Measurements from ENCODE around the gene TMEM141. TPM values are rescaled to one million over a fixed set of nuclear protein-coding genes. Genes with fewer than 3 reads are reported as not detected.
"Not testable (repeated sequence)": the region's sequence is repeated elsewhere in the genome, so short reads cannot be mapped to it uniquely, and the experiment has no call there.

Gene TMEM141
- total RNA-seq, 1 donor from 2014 or later = 27.8 TPM

DNA sequence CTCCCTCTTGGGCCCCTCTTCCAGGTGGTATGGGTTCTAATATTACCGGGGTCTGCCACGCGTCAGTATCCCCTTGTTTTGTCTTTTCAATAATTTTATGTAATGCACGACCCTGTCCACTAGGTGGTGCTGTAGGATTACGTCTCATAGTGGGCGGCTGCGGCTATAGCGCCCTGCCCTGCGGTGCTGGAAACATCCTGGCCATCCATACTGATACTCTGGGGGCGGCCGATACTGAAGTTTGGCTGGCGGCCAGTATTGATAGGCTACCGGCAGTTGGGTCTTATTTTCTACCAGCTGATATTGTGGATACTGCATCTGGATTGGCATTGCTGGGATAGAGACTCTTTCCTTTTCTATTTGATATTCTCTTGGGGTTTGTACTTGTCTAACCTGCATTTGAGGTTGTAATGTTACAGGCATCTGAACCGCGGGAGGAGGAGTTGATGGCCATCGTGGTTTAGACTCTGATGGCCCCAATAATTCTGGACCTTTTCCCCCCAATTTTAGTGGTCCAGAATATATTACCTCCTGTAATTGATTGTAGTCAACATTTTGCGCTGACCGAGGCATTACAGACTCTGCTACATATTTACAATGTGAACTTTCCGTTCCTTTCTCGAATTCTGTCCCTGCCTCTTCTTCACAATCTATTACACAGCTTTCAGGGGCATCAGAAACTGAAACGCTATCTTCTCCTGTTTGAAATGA is 3.3 kb upstream of the TMEM141 start:
- Mint-ChIP-seq H3K27ac (ENCODE audit: unreplicated experiment) (no peak overlapping the region), H3K4me3 (no peak overlapping the region), H3K27me3 (ENCODE audit: low read depth) (peaks cover 2% of the 10 kb centered on the region), H3K36me3 (ENCODE audit: low read depth) (no peaks in the 10 kb centered on the region), H3K9me3 (no peaks in the 10 kb centered on the region), H3K4me1 (peaks cover 31% of the 10 kb centered on the region)
- TF ChIP-seq, protein P1, sequence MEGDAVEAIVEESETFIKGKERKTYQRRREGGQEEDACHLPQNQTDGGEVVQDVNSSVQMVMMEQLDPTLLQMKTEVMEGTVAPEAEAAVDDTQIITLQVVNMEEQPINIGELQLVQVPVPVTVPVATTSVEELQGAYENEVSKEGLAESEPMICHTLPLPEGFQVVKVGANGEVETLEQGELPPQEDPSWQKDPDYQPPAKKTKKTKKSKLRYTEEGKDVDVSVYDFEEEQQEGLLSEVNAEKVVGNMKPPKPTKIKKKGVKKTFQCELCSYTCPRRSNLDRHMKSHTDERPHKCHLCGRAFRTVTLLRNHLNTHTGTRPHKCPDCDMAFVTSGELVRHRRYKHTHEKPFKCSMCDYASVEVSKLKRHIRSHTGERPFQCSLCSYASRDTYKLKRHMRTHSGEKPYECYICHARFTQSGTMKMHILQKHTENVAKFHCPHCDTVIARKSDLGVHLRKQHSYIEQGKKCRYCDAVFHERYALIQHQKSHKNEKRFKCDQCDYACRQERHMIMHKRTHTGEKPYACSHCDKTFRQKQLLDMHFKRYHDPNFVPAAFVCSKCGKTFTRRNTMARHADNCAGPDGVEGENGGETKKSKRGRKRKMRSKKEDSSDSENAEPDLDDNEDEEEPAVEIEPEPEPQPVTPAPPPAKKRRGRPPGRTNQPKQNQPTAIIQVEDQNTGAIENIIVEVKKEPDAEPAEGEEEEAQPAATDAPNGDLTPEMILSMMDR (conservative IDR thresholded peaks at IDR 0.05) = peak; percentile 95
- DNase-seq (ENCODE audit: low read depth, low spot score) = peak; percentile 75

DNA sequence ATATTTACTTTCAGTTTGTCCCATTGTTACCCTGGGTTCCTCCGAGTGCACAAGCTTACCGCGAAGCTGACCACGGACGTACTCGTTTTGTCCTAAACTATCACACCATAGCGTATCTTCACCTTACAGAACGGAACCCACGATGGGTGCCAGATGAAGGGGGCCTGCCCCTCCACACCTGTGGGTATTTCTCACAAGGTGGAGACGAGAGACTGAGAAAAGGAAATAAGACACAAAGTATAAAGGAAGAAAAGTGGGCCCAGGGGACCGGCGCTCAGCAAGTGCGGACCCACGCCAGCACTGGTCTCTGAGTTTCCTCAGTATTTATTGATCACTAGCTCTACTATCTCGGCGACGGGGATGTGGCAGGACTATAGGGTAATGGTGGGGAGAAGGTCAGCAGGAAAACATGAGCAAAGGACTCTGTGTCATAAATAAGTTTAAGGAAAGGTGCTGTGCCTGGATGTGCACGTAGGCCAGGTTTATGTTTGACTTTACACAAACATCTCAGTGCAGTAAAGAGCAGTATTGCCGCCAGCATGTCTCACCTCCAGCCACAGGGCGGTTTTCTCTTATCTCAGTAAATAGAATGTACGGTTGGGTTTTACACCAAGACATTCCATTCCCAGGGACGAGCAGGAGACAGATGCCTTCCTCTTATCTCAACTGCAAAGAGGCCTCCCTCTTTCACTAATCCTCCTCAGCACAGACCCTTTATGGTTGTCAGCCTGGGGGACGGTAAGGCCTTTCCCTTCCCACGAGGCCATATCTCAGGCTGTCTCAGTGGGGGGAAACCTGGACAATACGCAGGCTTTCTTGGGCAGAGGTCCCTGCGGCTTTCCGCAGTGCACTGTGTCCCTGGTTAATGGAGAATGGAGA is 2.3 kb upstream of the TMEM141 start:
- not testable (repeated sequence) for H3K4me3 Mint-ChIP-seq; DNase-seq (ENCODE audit: low read depth, low spot score); H3K27ac Mint-ChIP-seq (ENCODE audit: unreplicated experiment); H3K36me3 Mint-ChIP-seq (ENCODE audit: low read depth); H3K27me3 Mint-ChIP-seq (ENCODE audit: low read depth); H3K9me3 Mint-ChIP-seq
- peaks cover 36% of the 10 kb centered on the region for H3K4me1 Mint-ChIP-seq

- H3K4me1 Mint-ChIP-seq = peaks cover 36% of the 10 kb centered on the region
- H3K9me3 Mint-ChIP-seq = no peaks in the 10 kb centered on the region
- DNase-seq (ENCODE audit: low read depth, low spot score) = no peak
- no peak overlapping the region for H3K27ac Mint-ChIP-seq (ENCODE audit: unreplicated experiment)
- no peaks in the 10 kb centered on the region for H3K36me3 Mint-ChIP-seq (ENCODE audit: low read depth)
- TF ChIP-seq, protein P1 (conservative IDR thresholded peaks at IDR 0.05) = no peak
- H3K4me3 Mint-ChIP-seq = no peak overlapping the region
- peaks cover 2% of the 10 kb centered on the region for H3K27me3 Mint-ChIP-seq (ENCODE audit: low read depth)
Measured at GRCh38 chr9:136789523-136789937, 1.6 kb upstream of the TMEM141 start.

DNA sequence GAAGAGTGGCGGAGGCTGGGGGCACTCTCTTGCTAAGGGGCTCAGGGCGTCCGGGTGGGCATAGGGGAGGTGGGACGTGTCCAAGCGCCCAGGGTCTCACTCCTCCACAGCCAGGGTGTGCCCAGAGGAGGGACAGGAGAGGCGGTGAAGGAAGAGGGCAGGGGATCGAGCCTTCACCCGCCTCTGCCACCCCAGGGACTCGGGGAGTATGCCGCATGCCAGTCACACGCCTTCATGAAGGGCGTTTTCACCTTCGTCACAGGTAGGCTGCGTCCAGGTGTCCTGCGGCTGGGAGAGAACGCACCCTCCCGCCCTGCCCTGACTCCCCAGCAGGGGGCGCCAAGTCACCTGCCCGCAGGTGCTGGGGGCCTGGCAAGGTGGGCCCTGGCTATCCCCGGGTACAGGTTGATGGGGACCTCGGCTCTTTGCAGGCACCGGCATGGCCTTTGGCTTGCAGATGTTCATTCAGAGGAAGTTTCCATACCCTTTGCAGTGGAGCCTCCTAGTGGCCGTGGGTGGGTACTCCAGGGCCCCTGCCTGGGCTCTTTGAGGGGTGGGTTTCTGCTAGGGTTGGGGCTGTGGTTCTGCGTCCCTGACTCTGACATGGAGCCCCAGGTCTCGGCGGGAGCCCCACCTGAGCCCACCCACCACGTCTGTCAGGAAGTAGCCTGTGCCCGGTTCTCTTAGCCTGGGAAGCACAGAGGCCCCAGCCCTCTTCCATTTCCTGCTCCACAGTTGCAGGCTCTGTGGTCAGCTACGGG is 552 bp downstream of the TMEM141 start:
- peak; percentile 53 for DNase-seq (ENCODE audit: low read depth, low spot score)
- Mint-ChIP-seq H3K27ac (ENCODE audit: unreplicated experiment) (no peak overlapping the region), H3K27me3 (ENCODE audit: low read depth) (peaks cover 8% of the 10 kb centered on the region), H3K4me1 (peaks cover 31% of the 10 kb centered on the region), H3K9me3 (no peaks in the 10 kb centered on the region), H3K36me3 (ENCODE audit: low read depth) (no peaks in the 10 kb centered on the region), H3K4me3 (peak overlapping the region; percentile 86)
- TF ChIP-seq, protein P1 (conservative IDR thresholded peaks at IDR 0.05) = peak; percentile 99

- no peaks in the 10 kb centered on the region for H3K9me3 Mint-ChIP-seq
- H3K27me3 Mint-ChIP-seq (ENCODE audit: low read depth) = peaks cover 16% of the 10 kb centered on the region
- H3K4me1 Mint-ChIP-seq = peaks cover 33% of the 10 kb centered on the region
- no peaks in the 10 kb centered on the region for H3K36me3 Mint-ChIP-seq (ENCODE audit: low read depth)
- H3K4me3 Mint-ChIP-seq = peak overlapping the region; percentile 67
- DNase-seq (ENCODE audit: low read depth, low spot score) = no peak
- TF ChIP-seq, protein P1 (conservative IDR thresholded peaks at IDR 0.05) = no peak
- H3K27ac Mint-ChIP-seq (ENCODE audit: unreplicated experiment) = no peak overlapping the region
Measured at GRCh38 chr9:136792321-136793085, 1.4 kb downstream of the TMEM141 start.

Data from neural crest cell (in vitro differentiated cells).